ENCODE results near the gene CFAP299.
"Not testable (repeated sequence)": the region's sequence is repeated elsewhere in the genome, so short reads cannot be mapped to it uniquely, and the experiment has no call there.

CFAP299 gene

DNA sequence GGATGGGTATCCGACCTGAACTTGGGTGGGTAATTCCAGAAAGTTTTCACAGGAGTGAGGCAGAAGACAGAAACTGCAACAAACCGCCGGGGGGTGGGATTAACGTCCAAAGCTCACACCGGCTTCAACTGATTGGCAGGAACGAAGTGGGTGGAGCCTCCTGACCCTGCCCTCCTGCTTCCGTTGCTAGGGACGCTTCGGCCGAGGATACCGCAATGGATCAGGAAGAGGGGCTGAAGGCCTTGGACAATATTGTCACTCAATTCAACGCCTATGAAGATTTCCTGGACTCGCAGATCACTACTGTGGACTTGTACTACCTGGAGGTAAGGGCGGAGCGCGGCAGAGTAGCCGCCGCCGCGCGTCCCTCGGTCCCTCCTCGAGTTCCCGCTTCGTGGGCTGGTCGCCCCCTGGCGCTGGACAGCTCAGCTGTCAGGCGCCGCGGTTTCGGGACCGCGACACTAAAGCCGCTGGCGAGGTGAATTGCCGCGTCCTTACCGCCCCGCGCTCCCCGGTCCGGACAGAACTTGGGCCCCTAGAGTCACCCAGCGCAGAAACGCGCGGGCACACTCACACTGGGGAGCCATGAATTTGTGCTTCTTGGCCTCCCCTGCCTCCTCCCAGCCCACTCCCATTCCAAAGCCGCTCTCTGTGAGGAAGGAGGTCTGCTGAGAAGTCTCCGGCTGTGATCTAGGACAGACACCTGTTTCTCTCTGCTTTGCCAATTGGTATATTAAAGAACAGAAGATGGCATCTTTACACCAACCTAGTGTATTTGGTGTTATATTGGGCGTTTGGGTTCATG is at the start of gene CFAP299:
CFAP299 (plus strand) TSS at position 177 of the 805 bp plus-strand sequence.
- peak in 2 of 3 donors; percentile 5 to 37 for DNase-seq (ENCODE audit: low read depth in 3 of 3, low spot score in 1 of 3)

DNA sequence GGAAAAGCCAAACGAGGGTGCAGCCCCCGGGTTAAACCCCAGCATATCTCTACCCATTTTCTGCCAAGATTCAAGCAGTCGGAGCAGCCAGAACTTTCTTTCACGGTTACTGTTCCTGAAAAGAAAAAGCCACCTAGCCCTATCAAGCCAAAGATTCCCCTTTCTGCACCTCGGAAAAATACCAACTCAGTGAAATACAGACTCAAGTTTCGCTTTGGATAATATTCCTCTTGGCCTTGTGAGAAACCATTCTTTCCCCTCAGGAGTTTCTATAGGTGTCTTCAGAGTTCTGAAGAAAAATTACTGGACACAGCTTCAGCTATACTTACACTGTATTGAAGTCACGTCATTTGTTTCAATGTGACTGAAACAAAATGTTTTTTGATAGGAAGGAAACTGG is 49.1 kb upstream of the CFAP299 start:
- DNase-seq (ENCODE audit: low read depth in 3 of 3, low spot score in 1 of 3): no peak

DNA sequence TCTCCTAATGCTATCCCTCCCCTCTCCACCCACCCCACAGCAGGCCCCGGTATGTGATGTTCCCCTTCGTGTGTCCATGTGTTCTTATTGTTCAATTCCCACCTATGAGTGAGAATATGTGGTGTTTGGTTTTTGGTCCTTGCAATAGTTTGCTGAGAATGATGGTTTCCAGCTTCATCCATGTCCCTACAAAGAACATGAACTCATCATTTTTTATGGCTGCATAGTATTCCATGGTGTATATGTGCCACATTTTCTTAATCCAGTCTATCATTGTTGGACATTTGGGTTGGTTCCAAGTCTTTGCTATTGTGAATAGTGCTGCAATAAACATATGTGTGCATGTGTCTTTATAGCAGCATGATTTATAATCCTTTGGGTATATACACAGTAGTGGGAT is 44.9 kb upstream of the CFAP299 start:
- not testable (repeated sequence) for DNase-seq (ENCODE audit: low read depth in 3 of 3, low spot score in 1 of 3)

DNA sequence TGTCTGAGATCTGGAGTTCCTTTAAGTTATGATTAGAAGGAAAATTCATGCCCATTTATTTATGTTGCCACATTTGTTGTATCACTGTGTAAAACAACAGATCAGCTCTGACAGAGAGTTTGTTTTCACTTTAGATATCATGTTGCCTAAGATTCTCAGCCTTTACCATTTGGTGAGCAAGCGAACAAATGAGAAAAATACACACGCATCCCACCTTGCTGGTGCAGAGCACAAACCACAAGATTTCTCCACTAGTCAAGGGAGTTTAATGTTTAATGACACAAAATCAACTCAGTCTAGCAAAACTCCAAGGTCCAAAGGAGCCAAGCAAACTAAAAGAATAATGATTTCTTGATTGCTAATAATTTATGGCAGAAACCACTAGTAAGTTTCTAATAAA is 41.3 kb upstream of the CFAP299 start:
- DNase-seq (ENCODE audit: low read depth in 3 of 3, low spot score in 1 of 3): no peak

DNA sequence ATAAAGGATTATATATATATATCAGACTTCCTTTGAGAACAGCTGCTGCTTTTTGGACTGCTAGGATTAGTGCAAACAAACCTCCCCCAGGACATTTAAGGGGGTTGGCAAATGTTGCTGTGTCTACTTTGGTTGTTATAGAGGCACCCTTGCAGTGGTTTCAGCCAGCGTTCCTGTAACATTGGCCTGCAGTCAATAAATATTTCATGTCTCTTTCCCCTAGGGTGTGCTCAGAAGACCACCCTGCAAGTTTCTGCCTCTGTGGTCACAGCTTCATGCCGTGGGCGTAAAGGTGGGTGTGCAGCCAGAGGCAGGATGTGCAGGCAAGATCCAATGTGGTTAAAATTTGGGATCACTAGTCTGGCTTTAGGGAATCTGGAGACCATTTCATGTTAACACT is 40.2 kb upstream of the CFAP299 start:
- DNase-seq (ENCODE audit: low read depth in 3 of 3, low spot score in 1 of 3): no peak

DNA sequence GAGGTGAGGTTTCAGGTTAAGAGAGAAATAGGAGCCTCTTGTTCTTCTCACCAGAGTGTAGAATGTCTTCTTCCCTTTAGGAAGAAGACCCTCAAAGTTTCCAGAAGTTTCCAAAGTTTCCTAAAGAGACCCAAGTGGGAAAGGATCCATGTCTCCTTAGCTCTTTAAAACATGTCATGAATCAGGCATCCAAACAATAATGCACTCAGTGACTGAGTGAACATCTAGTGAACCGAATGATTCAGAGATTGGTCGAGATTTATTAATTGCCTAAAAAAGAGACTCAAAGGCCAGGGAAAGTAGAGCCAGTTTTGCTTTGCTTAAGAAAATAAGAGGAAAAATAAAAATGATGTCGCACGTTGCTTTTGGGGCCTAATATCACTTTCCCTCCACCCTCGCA is 39.7 kb upstream of the CFAP299 start:
- no peak for DNase-seq (ENCODE audit: low read depth in 3 of 3, low spot score in 1 of 3)

DNA sequence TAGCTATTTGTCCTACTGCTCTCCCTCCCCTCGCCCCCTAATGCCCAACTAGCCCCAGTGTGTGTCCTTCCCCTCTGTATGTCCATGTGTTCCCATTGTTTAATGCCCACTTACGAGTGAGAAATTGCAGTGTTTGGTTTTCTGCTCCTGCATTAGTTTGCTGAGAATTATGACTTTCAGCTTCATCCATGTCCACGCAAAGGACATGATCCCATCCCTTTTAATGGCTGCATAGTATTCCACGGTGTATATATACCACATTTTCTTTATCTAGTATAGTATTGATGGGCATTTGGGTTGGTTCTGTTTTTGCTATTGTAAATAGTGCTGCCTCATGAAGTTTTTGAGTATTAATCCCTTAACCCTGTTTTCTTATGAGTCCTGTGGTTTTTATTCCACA is 33.6 kb upstream of the CFAP299 start:
- no peak for DNase-seq (ENCODE audit: low read depth in 3 of 3, low spot score in 1 of 3)

DNA sequence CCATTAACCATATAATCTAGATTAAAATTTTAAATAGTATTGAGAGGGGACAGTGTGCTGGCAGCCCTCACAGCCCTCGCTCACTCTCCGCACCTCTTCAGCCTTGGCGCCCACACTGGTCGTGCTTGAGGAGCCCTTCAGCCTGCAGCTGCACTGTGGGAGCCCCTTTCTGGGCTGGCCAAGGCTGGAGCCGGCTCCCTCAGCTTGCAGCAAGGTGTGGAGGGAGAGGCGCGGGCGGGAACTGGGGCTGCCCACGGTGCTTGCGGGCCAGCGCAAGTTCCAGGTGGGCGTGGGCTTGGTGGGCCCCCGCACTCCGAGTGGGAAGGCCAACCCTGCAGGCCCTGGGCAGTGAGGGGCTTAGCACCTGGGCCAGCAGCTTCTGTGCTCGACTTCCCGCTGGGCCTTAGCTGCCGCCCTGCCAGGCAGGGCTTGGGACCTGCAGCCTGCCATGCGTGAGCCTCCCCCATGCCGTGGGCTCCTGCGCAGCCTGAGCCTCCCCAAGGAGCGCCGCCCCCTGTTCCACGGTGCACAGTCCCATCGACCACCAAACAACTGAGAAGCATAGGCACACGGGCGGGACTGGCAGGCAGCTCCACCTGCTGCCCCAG is 32.8 kb upstream of the CFAP299 start:
- no peak for DNase-seq (ENCODE audit: low read depth in 3 of 3, low spot score in 1 of 3)

DNA sequence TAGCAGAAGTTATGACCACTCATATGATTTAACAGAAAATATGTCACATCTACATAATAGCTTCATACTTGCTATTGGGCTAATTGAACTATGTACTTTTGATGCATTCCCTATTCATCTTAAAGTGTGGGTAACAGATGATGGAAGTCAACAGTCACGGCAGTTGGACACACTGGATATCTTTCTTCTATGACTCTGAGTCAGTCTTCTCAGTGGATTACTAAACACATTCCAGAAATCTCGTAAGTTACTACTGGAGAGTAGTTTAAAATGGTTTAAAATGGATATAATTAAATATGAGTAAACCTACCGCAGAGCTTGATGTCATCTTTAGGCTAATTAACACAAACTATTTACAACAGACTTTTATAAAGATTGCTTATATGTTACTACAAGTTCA is 30.1 kb upstream of the CFAP299 start:
- DNase-seq (ENCODE audit: low read depth in 3 of 3, low spot score in 1 of 3): no peak

DNA sequence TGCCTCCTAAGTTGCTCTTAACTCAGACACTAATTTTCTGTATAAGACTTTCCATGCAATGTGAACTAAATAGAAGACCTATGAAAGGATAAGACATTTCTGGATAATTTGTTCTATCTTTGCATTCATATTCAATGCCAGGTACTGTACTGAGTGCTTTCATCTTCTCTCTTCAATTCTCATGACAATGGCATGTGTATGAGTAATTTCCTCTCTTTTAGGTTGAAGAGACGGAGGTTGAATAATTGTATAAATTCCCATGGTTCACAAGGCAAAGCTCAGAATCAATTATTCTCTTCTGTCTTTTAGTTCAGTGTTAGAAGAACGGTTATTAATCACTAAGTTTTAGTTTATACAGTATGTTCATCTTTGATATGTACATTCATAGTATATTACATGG is 29.3 kb upstream of the CFAP299 start:
- DNase-seq (ENCODE audit: low read depth in 3 of 3, low spot score in 1 of 3): no peak

DNA sequence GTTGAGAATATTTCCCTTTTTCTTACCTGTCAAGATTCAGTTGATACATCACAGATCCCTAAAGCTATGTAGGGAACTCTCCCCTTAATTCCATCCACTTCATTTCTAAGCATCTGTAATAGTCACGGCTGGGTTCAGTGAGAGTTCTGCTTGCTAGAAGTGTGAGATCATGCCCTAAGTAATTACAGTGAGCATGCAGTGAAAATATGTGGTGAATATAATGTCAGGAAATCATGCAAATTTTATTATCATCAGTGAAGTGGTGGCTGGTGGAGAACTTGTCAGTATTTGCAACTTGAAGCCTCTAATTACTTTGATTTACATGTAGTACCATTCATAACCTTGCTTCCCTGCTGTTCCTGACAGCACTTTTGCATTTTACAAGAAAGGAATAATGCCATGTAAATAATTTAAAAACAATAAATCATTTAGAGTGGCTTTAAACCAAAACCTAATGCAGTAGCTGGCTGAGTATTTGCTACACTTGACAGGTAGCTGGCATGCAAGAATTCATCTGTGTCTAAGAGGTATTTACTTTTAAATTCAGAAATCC is 28.3 kb upstream of the CFAP299 start:
- no peak for DNase-seq (ENCODE audit: low read depth in 3 of 3, low spot score in 1 of 3)

DNA sequence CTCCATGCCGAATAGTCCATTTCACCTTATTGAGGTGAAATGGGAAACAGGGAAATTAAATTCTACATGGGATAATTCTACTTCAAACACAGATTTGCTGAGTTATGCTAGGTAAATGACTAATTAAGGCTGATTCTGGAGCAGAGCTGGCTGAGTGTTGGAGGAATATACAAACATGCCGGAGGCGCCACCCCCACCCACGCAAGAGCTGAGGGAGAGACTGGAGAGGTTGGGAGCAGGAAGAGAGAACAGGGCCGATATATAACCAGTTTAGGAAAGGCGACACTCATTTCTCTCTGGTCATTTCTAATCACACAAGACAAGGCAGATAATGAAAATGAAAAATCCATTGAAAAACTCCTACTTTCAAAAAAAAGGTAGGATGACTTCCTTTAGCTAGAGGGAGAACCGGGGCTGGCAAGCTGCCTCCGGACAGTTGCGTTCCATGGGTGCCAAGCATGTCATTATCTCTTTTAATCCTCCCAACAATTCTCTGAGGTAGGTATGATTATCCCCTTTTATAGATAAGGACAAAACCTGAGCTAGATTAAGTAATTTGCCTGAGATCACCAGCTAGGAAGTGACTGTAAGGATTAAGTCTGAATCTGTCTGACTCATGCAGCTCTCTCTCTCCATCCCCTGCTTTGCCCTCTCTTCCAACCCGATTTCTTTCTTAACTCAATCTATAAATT is 27.6 kb upstream of the CFAP299 start:
- no peak for DNase-seq (ENCODE audit: low read depth in 3 of 3, low spot score in 1 of 3)

DNA sequence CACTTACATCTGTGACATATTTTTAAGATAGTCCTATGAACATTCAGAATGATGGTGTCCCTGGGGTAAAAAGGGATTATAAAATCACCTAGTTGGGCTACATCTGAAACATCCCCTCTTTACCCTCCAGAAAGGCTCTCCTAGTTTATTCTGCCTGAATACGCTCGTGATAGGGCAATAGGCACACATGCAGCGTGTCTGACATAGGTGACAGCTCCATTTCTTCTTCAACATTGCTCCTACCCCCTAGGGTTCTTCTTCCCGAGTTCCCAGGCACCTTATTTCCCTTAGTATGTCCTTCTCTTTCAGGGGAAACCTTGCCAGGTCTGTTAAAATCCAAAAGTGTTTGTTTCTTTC is 27.1 kb upstream of the CFAP299 start:
- no peak for DNase-seq (ENCODE audit: low read depth in 3 of 3, low spot score in 1 of 3)

DNA sequence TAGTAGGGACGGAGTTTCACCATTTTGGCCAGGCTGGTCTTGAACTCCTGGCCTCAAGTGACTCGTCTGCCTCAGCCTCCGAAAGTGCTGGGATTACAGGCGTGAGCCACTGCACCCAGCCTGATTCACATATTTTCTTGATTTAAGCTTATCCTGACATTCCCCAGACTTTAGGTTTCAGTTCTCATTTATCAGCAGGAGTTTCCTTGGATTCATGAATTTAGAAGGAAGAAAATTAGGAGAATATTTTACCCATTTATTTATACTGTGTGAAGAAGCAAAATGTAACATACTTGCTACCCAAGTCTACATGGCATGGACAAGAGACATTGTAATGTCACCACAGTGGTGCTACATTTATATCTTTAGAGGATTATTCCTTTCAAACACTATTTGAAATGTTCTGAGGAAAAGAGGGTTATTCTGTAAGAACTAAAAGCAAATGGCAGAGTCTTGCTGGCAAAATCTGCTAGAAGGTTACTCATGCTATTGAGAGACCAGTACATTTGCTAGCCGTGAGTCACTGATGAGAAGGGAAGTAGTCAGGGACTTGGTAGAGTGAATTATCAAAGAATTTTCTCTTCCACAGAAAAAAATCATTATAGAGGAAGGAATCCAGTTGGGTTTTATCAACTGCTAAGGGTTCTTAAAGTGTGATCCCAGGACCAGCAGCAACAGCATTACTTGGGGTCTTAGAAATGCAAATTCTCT is 26.1 kb upstream of the CFAP299 start:
- DNase-seq (ENCODE audit: low read depth in 3 of 3, low spot score in 1 of 3): no peak

DNA sequence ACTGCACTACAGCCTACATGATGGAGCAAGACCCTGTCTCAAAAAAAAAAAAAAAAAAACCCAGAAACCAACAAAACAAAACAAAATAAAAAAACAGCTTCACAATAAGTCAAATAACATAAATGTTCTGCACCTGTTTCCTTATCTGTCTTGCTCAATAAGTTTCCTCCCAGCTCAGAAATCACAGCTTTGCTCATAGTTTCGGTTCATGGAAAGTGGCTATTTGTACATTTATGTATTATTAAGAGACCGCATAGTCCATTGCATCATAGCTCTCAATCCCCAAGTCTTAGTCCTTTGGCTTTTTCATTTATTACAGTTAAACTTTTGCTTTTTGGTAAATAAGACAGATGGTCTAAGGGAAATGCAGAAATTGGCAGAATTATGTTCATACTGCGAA is 24.4 kb upstream of the CFAP299 start:
- no peak for DNase-seq (ENCODE audit: low read depth in 3 of 3, low spot score in 1 of 3)

DNA sequence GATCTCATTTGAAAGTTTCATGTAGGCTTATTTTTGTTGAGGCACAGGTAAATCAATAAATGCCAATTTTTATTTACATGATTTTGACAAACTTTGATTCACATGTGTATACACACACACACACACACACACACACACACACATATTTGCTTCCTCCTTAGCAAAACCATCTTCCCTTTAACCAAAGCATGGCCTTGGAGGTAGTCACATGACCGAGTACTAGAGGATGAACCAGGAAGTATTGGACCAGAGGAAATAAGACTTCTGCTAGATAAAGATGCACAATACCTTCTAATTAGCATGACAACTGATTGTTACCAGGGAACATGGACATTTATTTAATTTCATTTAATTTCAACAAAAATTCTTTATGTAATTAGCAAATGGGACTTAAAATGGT is 23.4 kb upstream of the CFAP299 start:
- DNase-seq (ENCODE audit: low read depth in 3 of 3, low spot score in 1 of 3): no peak

DNA sequence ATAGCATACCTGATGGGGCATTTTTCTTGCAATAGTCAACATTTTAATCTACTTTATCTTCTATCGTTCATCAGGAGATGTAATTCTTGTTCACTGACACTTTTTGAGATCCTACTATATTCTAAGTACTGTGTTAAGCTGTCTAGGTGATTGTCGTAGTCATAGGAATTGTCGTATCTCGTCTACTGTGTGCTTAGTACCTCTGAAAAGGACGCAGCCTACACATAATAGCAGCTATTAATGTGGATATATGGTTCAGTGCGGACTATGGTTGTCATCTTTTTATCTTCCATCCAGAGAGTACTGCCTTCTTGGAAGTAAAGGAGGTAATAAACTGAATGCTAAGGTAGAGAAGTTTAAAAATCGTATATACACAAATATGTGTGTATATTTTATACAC is 21.9 kb upstream of the CFAP299 start:
- DNase-seq (ENCODE audit: low read depth in 3 of 3, low spot score in 1 of 3): no peak

DNA sequence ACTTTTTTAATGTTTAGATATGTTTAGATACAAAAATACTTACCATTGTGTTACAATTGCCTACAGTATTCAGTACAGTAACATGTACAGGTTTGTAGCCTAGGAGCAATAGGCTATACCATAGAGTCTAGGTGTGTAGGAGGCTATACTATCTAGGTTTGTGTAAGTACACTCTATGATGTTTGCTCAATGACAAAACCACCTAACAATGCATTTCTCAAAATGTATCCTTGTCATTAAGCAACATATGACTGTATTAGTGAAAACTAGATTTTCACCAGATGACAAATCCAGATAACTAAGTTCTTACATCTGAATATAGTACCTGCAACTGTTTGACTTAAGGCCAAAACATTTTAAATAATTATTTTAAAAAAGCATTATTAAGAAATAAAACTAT is 19.7 kb upstream of the CFAP299 start:
- DNase-seq (ENCODE audit: low read depth in 3 of 3, low spot score in 1 of 3): not testable (repeated sequence)

DNA sequence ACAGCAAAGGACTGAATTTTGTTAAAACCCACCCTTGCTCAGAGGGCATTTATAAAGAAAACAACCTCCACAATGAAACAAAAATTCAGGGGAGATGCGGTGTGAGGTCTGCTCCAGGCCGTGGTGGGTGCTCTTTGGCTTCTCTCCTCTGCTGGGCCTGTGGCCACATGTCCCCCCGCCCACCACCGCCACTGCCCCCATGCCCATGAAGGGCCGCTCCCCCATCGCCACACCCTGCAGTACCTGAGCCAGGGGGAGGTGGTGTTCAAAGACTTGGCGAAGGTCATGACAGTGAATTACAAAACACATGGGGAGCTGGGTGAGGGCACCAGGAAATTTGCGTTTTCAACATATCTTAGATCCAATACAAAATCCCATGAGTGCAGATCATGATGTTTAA is 14.2 kb upstream of the CFAP299 start:
- DNase-seq (ENCODE audit: low read depth in 3 of 3, low spot score in 1 of 3): no peak

DNA sequence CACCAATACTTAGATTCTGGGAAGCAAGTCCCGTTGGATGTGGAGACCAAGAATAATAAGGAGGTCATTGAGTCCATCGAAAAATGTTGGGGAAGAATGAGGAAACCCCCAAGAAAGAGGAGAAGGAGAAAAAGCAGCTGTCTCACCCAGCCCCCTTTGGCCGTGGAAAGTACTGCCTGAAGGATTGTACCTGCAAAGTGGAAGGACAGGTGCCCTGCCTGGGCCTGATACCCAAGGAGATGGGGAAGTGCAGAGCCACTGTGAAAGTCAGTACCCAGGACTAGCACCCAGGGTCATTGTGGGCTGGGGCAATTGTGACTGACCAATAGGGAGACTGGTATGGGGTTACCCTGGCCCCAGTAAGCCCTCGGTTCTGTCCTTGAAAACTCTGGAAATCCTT is 13.8 kb upstream of the CFAP299 start:
- no peak for DNase-seq (ENCODE audit: low read depth in 3 of 3, low spot score in 1 of 3)

DNA sequence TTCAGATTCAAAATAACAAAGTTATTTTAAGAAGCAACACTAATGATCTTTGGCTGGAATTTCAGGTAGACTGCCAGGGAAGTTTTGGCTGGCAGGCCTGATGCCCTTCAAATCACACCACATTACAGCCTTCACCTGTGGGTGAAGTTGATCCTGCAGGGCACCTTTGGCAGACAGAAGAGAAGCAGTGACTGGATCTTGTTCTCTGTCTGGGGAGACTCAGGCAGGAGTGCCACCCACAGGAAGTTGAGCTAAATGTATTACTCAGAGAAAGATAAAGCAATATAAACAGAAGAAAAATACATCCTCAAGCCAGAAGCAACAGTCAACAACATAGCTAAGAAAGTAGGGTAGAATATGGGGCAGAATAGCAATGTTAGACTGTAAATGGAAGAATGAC is 12.8 kb upstream of the CFAP299 start:
- no peak for DNase-seq (ENCODE audit: low read depth in 3 of 3, low spot score in 1 of 3)

DNA sequence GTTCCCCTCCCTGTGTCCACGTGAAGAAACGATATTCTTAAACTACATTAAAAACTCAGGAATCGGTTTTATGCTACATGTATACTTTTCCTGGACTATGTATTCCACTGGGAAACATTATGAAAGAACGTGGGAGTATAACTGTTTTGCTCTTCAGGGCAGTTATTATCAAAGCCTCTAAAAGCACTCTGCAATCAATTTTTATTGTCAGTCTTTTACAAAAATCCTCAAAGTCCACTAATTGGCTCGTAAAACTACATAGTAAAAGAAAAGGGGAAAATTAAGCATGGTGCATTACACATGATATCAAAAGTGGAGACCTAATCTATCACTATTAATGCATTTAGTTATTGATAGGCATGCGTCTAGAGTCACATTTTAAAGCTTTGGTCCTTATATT is 11.4 kb upstream of the CFAP299 start:
- DNase-seq (ENCODE audit: low read depth in 3 of 3, low spot score in 1 of 3): no peak
